Adrenal gland (tissue), 5 donors: ENCODE data around the gene MAGI2.

Experiments used
- CTCF ChIP-seq, 6 experiments: fragments of 450-650 bp in 4 of 6; fragments of 200-600 bp in 2 of 6; sonication (generic) in 1 of 6; IDR thresholded peaks; 1 replicate in 5 of 6; 2 replicates in 1 of 6; pipeline versions ENCODE4 v1.5.1 to v1.8.0; 2016 to 2021; ENCODE audit warnings: antibody characterized with exemption in 6 of 6, mild to moderate bottlenecking in 2 of 6, moderate library complexity in 1 of 6
- POLR2A ChIP-seq, 2 donors: fragments of 450-650 bp; IDR thresholded peaks; one replicate each; pipeline ENCODE4 v1.6.1; 2017; ENCODE audit warnings: antibody characterized with exemption in 2 of 2, mild to moderate bottlenecking in 2 of 2, moderate library complexity in 1 of 2
- donor health status: DM: no; HTN: no; CAD: no.

GRCh38 chr7:79217976-79218626, 235.4 kb downstream of the MAGI2 start:
- no peak for TF ChIP-seq CTCF (IDR thresholded peaks at IDR 0.05)
- no peak for TF ChIP-seq POLR2A (IDR thresholded peaks at IDR 0.05)
